Vagina (tissue), 2 donors: Measurements from ENCODE around the gene TAC4. TPM values are rescaled to one million over a fixed set of nuclear protein-coding genes. Genes with fewer than 3 reads are reported as not detected.

Source experiments
- DNase-seq, 2 donors: peaks; one replicate each; pipeline ENCODE4 v3.0.0-alpha.2; 2017; ENCODE audit errors: extremely low spot score in 2 of 2
- H3K27ac ChIP-seq: fragments of 200-600 bp; sonication (generic); one replicate; pipeline ENCODE4 v1.5.1; 2019
- H3K27me3 ChIP-seq: fragments of 200-600 bp; sonication (generic); one replicate; pipeline ENCODE4 v1.5.1; 2019
- H3K36me3 ChIP-seq, 2 donors: fragments of 200-600 bp; sonication (generic); one replicate each; pipeline ENCODE4 v1.5.1; 2017 to 2019
- H3K4me1 ChIP-seq: fragments of 200-600 bp; sonication (generic); one replicate; pipeline ENCODE4 v1.5.1; 2019
- H3K4me3 ChIP-seq, 2 donors: fragments of 200-600 bp; sonication (generic); 1 replicate in 1 of 2; 2 replicates in 1 of 2; pipeline ENCODE4 v1.5.1; 2016 to 2019
- H3K9me3 ChIP-seq: fragments of 200-600 bp; sonication (generic); one replicate; pipeline ENCODE4 v1.5.1; 2019
- POLR2A ChIP-seq, 2 donors: fragments of 450-650 bp; IDR thresholded peaks; one replicate each; pipeline ENCODE4 v1.6.1; 2017; ENCODE audit warnings: antibody characterized with exemption in 2 of 2, mild to moderate bottlenecking in 2 of 2, moderate library complexity in 2 of 2
- POLR2AphosphoS5 ChIP-seq, 2 donors: sonication (generic); formaldehyde crosslinking; IDR thresholded peaks; one replicate each; pipeline ENCODE4 v1.9.0; 2017; ENCODE audit warnings: antibody characterized with exemption in 2 of 2, mild to moderate bottlenecking in 2 of 2, low read depth in 1 of 2; ENCODE audit not compliant: insufficient read depth in 1 of 2
- intact Hi-C: fragments of 100-400 bp; cut with DNase I; formaldehyde crosslinking; loops from one replicate; pipeline ENCODE4 v1.15.1; 2023
- total RNA-seq: library from RNA; depleted of rRNA; stranded (reverse); fragments of >200 nt; gene quantifications from one replicate; pipeline ENCODE4 v1.2.3, GENCODE V29; 2016
- TF ChIP-seq, protein P1 (sequence below), 3 experiments: fragments of 450-650 bp in 2 of 3; fragments of 200-600 bp in 1 of 3; sonication (generic) in 1 of 3; IDR thresholded peaks; one replicate each; pipeline ENCODE4 v1.5.1; 2017 to 2019; ENCODE audit warnings: antibody characterized with exemption in 3 of 3, mild to moderate bottlenecking in 2 of 3, moderate library complexity in 2 of 3

The TAC4 gene
- total RNA-seq, 1 donor from 2014 or later, result not detected

DNA sequence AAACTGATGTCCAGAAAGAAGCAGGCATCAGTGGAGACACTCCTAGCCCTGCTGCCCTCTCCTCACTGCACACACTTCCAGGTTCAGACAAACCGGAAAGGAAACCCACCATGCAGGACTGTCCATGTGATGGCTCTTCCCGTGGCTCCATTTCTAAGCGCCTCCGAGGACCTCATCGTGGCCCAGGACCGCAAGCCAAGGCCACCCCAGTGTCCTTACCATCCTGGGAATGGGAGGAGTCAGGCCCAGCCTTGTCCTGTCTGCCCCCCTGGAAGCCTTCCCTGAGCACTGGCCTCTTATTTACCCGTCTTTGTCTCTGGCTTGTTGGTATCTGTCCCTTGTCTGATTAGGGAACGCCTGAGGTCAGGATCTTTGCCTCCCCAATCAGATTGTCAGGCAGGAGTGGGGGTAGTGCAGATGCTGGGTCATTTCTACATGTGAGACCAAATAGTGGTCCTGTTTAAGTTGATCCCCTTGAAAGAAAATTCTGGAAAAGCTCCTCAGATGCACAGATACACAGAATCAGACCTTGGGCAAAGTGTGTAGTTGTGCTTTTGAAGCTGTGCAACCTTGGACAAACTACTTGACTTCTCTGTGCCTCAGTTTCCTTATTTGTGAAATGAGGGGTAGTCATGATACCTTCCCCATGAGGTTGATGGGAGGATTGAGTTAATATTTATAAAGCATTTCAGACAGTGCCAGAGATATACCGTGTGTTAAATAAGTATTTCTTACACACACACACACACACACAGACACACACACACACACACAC is 744 bp downstream of the TAC4 start:
- Histone ChIP-seq H3K4me1 (peaks cover 13% of the 10 kb centered on the region), H3K27ac (no peak overlapping the region), H3K9me3 (no peaks in the 10 kb centered on the region), H3K27me3 (no peaks in the 10 kb centered on the region), H3K4me3 (no peak overlapping the region), H3K36me3 (peaks cover 0 to 5% of the 10 kb centered on the region in 2 donors)
- TF ChIP-seq, protein P1, sequence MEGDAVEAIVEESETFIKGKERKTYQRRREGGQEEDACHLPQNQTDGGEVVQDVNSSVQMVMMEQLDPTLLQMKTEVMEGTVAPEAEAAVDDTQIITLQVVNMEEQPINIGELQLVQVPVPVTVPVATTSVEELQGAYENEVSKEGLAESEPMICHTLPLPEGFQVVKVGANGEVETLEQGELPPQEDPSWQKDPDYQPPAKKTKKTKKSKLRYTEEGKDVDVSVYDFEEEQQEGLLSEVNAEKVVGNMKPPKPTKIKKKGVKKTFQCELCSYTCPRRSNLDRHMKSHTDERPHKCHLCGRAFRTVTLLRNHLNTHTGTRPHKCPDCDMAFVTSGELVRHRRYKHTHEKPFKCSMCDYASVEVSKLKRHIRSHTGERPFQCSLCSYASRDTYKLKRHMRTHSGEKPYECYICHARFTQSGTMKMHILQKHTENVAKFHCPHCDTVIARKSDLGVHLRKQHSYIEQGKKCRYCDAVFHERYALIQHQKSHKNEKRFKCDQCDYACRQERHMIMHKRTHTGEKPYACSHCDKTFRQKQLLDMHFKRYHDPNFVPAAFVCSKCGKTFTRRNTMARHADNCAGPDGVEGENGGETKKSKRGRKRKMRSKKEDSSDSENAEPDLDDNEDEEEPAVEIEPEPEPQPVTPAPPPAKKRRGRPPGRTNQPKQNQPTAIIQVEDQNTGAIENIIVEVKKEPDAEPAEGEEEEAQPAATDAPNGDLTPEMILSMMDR (IDR thresholded peaks at IDR 0.05), result no peak
- TF ChIP-seq POLR2AphosphoS5 (IDR thresholded peaks at IDR 0.05; ENCODE audit: insufficient read depth in 1 of 2, low read depth in 1 of 2), result no peak
- no peak for TF ChIP-seq POLR2A (IDR thresholded peaks at IDR 0.05)
- intact Hi-C loops, result no loop called here
- no peak for DNase-seq

DNA sequence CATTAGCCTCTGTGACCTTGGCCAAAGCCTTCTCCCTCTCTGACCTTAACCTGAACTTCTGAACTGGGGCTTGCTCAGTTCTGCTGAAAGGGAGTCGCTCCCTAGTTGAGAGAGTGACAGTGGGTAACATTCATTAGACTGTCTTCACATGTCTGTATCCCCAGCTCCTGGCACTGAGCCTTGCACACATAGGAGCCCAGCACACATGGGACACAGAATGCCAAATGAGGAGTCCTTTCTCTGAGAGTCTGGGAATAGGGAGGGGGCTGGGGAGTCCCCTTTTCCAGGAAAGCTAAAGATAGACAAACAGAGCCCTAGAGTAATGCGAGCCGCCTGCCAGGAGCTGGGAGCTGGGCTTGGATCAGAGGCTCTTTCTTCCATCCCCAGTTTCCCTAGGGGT is 2.5 kb downstream of the TAC4 start:
- peak in 1 of 2 donors; percentile 22 for TF ChIP-seq POLR2AphosphoS5 (IDR thresholded peaks at IDR 0.05; ENCODE audit: insufficient read depth in 1 of 2, low read depth in 1 of 2)
- TF ChIP-seq, protein P1 (IDR thresholded peaks at IDR 0.05), result no peak
- no peak for TF ChIP-seq POLR2A (IDR thresholded peaks at IDR 0.05)
- no peak for DNase-seq
- intact Hi-C loops, result no loop called here
- H3K27ac ChIP-seq, result peak overlapping the region; percentile 15
- H3K27me3 ChIP-seq, result no peaks in the 10 kb centered on the region
- H3K9me3 ChIP-seq, result no peaks in the 10 kb centered on the region
- H3K4me3 ChIP-seq, result no peak overlapping the region
- no peaks in the 10 kb centered on the region for H3K4me1 ChIP-seq
- peaks cover 0 to 5% of the 10 kb centered on the region in 2 donors for H3K36me3 ChIP-seq

DNA sequence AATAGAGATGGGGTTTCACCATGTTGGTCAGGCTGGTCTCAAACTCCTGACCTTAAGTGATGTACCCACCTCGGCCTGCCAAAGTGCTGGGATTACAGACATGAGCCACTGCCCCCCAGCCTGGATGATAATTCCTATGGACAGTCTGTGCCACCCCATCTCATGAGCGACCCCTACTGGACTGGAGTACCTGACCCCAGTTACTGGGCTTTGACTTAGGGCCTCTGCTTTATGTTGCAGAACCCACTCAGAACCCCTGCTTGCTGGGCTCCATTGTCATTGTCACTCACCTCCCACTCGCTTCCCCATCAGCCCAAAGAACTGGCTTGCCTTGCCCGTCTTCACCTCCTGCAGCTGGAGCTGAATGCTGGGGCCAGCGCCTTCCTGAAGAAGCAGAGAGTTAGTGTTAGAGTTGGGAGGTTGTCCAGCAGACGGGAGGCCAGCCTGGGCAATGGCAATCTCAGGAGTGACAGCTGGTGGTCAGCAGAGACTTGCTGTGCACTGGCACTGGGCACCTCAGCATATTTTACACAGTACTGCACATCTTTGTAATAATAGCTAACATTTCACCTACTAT is 4.0 kb downstream of the TAC4 start:
- H3K27ac ChIP-seq, result no peak overlapping the region
- no peaks in the 10 kb centered on the region for H3K4me1 ChIP-seq
- no peak overlapping the region for H3K4me3 ChIP-seq
- no peaks in the 10 kb centered on the region for H3K9me3 ChIP-seq
- DNase-seq, result no peak
- peaks cover 0 to 5% of the 10 kb centered on the region in 2 donors for H3K36me3 ChIP-seq
- no peaks in the 10 kb centered on the region for H3K27me3 ChIP-seq
- intact Hi-C loops, result no loop called here
- TF ChIP-seq POLR2A (IDR thresholded peaks at IDR 0.05) (no peak), POLR2AphosphoS5 (IDR thresholded peaks at IDR 0.05; ENCODE audit: insufficient read depth in 1 of 2, low read depth in 1 of 2) (no peak)
- TF ChIP-seq, protein P1 (IDR thresholded peaks at IDR 0.05), result no peak

DNA sequence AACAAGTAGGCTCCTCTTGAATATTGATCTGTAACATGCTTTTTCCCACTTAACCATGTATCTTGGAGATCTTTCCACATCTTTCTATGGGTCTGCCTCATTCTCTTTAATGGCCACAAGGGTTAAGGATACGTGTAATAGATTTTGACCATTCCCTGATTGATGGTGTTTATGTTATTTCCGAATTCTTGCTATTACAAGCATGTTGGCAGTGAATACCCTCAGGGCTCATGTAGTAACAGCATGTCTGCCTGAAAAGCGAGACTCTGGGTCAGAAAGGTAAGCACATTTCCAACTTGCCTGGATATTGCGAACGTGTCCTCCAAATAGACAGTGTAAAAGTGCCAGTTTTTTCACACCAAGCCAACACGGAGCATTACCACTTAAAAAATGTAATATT is 5.0 kb downstream of the TAC4 start:
- TF ChIP-seq, protein P1 (IDR thresholded peaks at IDR 0.05), result no peak
- TF ChIP-seq POLR2AphosphoS5 (IDR thresholded peaks at IDR 0.05; ENCODE audit: insufficient read depth in 1 of 2, low read depth in 1 of 2), result no peak
- TF ChIP-seq POLR2A (IDR thresholded peaks at IDR 0.05), result no peak
- H3K9me3 ChIP-seq, result no peaks in the 10 kb centered on the region
- peaks cover 0 to 5% of the 10 kb centered on the region in 2 donors for H3K36me3 ChIP-seq
- DNase-seq, result no peak
- no peak overlapping the region for H3K27ac ChIP-seq
- H3K27me3 ChIP-seq, result no peaks in the 10 kb centered on the region
- intact Hi-C loops, result no loop called here
- no peaks in the 10 kb centered on the region for H3K4me1 ChIP-seq
- H3K4me3 ChIP-seq, result no peak overlapping the region

DNA sequence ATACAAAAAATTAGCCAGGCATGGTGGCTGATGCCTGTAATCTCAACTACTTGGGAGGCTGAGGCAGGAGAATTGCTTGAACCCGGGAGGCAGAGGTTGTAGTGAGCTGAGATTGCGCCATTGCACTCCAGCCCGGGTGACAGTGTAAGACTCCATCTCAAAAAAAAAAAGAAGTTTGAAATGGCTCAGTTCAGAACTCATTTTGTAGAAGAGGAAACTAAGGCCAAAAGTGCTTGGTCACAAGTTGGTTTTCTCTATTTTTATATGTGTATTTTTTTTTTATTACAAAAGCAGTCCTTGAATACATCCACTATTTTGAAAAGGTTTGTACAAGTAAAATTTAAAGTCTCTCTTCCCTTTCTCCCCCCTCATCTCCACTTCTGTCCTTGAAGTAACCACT is 5.5 kb downstream of the TAC4 start:
- H3K4me3 ChIP-seq, result no peak overlapping the region
- H3K27me3 ChIP-seq, result no peaks in the 10 kb centered on the region
- H3K4me1 ChIP-seq, result no peaks in the 10 kb centered on the region
- no peaks in the 10 kb centered on the region for H3K9me3 ChIP-seq
- no peak for DNase-seq
- TF ChIP-seq POLR2AphosphoS5 (IDR thresholded peaks at IDR 0.05; ENCODE audit: insufficient read depth in 1 of 2, low read depth in 1 of 2) (no peak), POLR2A (IDR thresholded peaks at IDR 0.05) (no peak)
- TF ChIP-seq, protein P1 (IDR thresholded peaks at IDR 0.05), result no peak
- peaks cover 0 to 5% of the 10 kb centered on the region in 2 donors for H3K36me3 ChIP-seq
- intact Hi-C loops, result no loop called here
- no peak overlapping the region for H3K27ac ChIP-seq
